ENCODE results near the gene DIAPH3.
A peak's percentile ranks its signal among the peaks of the same experiment; 100 is the strongest.

DIAPH3 gene

DNA sequence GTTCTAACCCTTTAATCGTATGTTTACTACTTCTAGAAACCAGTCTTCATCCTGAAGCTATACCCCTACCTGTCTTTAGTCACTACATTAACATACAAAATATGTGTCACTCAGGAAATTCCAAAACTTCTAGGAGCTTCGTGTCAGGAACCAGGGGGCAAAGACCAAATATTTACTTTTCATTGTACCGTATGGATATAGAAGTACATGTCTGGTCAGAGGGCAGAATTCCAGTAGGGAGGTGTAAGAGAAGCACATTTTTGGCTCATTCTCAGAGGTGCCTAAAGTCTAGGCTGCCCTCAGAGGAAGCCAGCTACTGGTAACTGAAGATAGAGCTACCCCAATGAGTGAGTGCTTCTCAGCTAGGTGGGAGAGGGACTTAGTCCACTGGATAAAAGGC, 320.7 kb downstream of the DIAPH3 start:
- DNase-seq = no peak
- in situ Hi-C loops (cut with MboI; ENCODE audit: low pct_unique_long_range_greater_than_20kb, low sequenced_read_pairs) = no loop called here

DNA sequence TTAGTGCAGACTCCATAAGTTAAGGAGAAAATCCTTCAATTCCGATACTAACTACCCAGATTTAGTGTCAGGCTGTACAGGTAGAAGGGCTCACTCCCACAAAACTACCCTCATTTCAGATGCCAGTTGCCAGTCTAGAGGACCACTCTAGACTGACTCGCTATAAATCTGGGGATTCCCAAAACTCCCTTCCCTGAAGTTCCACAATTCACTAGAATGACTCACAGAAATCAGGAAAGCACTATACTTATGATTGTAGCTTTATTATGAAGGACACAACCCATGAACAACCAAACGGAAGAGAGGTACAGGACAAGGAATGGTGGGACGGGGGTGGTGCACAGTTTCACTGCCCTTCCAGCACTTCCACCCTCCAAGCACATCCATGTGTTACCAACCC, 321.2 kb downstream of the DIAPH3 start:
- in situ Hi-C loops (cut with MboI; ENCODE audit: low pct_unique_long_range_greater_than_20kb, low sequenced_read_pairs) = no loop called here
- no peak for DNase-seq

DNA sequence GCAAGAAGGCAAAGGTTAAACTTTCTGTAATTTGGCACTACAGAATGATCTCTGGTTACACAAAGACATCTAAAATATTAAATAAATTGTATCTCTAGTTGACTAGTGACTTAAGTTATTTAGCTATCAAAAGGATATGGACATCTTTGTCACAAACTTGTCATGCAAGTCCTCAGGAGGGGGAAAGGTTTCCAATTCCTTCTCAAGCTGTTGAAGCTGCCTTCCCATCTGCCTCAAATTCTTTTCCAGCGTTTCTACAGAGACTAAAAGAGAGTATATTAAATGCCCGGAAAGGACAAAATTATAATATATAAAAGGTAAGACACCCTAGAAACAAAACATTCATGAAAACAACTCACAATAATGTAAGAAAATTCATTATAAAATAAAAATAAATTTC, 324.5 kb downstream of the DIAPH3 start:
- in situ Hi-C loops (cut with MboI; ENCODE audit: low pct_unique_long_range_greater_than_20kb, low sequenced_read_pairs) = no loop called here

DNA sequence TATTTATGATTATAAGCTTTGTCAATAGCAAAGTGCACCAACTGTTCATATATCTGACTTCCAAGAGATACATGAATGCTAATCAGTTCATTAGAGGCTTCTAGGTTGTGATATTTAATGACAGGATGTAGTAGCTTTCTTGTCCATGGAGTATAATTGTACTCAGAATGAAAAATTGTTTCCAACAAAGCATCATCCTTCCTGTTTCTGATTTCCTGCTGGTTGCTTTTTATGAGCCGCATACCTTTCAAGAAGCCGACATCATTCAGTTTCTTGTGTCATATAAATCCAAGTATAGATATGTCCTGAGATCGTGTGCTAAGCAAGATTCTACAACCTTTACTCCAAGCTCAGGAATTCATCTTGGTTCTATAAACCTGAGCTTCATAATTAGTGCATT, 326.6 kb downstream of the DIAPH3 start:
- in situ Hi-C loops (cut with MboI; ENCODE audit: low pct_unique_long_range_greater_than_20kb, low sequenced_read_pairs) = no loop called here
- DNase-seq = peak; percentile 18

More for the DNA sequence above, 324.5 kb downstream of the DIAPH3 start:
- no peak for DNase-seq

DNA sequence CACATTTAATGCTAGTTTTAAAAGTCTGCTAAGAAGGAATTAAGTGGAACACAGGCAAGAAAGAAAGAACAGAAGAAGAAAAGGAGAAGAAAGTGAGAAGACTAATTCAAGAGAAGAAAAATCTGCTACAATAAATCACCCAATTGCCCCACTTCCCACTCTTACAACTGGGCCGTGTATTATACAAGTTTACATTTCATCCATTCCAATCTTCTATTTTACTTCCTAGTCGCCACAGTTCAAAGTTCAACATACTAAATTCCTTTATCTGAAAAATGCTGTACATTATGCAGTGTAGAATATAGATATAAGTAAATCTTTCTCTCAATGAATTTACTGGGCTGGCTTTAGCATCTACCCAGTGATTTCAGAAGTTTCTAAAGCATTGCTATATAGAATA, 328.2 kb downstream of the DIAPH3 start:
- in situ Hi-C loops (cut with MboI; ENCODE audit: low pct_unique_long_range_greater_than_20kb, low sequenced_read_pairs) = no loop called here
- DNase-seq = no peak

DNA sequence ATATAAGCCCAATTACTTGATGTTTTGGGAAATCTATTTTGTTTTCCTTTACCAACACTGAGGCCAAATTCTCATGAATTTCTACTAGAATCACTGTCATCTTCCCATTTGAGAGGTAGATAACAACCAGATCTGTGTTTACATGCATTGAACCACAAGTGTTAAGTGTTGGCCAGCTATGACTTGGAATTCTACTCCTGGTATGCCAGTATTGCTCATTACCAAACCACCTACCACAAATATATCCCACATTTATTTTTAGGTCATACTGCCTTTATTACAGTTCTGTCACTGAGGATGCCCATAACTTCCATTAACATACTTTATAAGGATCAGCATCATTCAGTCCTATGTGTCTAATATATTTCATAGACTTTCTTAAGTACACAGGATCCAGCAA, 328.9 kb downstream of the DIAPH3 start:
- in situ Hi-C loops (cut with MboI; ENCODE audit: low pct_unique_long_range_greater_than_20kb, low sequenced_read_pairs) = no loop called here
- DNase-seq = no peak

DNA sequence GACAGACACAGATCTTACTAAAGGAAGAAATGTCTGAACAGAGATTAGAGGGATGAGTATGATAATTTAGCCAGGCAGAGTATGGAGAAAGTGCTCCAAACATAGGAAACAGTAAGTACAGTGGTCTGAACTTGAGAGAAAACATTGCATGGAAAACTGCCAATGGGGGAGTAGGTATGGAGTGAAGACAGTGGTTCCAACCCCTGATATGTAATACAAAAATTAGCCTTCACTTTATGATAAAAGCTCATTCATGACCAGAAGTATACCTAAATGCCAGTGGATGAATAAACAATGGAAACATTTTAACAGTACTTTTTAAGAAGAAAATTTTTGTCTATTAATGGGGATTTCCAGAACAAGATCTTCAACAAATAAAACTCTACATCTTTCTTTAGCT, 334.0 kb downstream of the DIAPH3 start:
- in situ Hi-C loops (cut with MboI; ENCODE audit: low pct_unique_long_range_greater_than_20kb, low sequenced_read_pairs) = no loop called here
- no peak for DNase-seq

DNA sequence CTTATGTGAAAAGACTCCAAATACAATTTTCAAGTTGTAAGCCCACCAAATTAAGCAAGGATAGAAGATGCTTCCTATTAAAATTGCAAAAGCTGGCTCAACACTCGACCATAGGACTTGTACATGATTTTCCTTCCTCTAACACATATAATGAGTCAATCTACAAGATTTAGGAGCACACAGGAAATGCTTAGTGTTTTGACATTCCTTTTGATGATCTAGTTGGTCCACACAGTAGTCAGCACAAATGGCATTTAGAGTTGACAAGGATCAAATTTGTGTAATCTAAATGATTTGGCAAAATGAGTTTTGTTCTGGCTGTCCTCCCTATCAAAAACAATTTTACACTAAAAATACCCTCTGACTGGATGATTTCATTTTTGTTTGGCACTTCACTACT, 340.2 kb downstream of the DIAPH3 start:
- DNase-seq = no peak

DNA sequence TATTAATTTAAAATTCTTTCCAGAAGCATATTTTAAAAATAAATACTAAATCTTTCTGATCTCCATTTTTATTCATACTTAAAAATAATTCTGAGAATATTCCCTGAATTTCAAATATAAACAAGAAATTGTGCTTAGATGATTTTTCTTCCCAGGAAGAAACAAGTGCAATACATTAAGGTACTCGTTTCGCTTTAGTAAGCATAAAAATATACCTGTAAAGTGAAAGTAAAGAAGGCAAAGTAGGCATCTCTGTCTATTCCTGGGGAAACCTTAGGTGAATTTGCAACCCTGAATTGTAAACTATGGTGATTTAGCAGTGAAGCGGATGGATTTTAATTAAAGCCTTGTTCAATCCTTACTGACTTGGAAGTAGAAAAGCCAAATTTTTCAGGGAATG, 354.2 kb downstream of the DIAPH3 start:
- in situ Hi-C loops (cut with MboI; ENCODE audit: low pct_unique_long_range_greater_than_20kb, low sequenced_read_pairs) = no loop called here
- DNase-seq = no peak

More for the DNA sequence above, 340.2 kb downstream of the DIAPH3 start:
- in situ Hi-C loops (cut with MboI; ENCODE audit: low pct_unique_long_range_greater_than_20kb, low sequenced_read_pairs) = no loop called here

DNA sequence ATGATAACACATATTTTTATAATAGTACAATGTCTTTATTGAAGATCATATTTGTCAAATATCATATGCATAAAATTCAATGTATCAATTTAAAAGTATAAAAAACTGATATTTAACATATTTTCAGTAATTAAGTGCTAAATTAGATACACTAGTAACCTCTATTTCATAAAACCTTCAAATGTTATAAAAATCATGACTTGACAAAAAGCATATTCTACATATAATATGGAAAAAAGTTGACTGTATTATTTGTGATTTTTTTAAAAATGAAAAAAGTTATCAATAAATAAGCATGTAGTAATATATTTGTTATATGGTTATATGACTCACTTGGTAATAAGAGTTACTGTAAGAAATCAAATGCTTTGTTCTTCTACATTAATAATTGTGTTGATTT, 356.9 kb downstream of the DIAPH3 start:
- in situ Hi-C loops (cut with MboI; ENCODE audit: low pct_unique_long_range_greater_than_20kb, low sequenced_read_pairs) = no loop called here
- DNase-seq = no peak

DNA sequence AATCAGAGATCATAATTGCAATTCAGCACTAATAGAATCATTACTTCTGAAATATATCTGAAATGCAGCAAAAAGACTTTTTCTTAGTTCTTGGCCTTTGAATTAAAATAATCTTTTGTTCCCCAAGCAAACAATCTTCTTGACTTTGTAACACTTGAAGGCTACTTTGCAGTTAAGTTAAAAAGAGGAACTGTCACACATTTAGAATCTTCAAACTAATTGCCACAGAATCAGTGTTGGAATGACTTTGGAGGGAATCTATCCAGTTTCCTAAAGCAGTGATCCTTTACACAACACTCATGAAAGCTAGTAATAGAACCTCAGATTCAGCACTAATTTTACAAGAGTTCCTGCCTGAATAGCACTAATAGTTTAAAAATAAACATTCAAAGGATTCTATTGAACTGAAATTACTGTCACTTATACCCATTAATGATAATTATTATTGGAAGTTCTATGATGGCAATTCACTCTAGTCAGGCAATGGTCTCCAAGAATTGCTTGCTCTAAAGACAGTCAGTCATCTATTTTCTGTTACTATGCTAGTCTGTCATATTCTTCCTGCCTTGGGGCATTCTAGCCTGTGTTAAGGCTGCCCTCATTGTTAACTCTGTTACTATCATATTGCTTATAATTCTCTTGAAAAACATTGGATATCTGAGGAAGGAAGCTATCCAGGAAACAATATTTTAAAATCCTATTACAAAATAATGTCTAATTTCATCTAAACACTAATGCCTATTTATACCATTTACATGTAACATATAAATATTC, 362.4 kb downstream of the DIAPH3 start:
- in situ Hi-C loops (cut with MboI; ENCODE audit: low pct_unique_long_range_greater_than_20kb, low sequenced_read_pairs) = no loop called here
- peak; percentile 15 for DNase-seq

DNA sequence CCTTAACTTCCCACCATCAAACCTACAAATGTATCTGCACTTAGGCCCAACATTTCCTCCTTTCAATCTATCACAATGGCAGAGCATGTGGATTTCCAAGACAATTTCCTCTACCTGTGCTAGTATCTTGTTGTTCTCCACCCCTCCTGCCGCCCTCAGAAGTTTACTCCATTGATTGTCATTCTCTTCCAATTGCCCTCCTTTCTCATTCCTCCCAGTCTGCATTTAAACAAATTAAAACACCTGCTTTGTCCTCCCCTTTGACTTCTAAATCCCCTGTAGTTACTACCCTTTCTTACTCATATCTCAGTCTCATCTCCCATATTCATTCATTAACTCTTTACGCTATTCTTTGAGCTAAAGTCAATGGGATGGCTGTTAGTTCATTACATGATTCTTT, 370.6 kb downstream of the DIAPH3 start:
- no peak for DNase-seq
- in situ Hi-C loops (cut with MboI; ENCODE audit: low pct_unique_long_range_greater_than_20kb, low sequenced_read_pairs) = no loop called here

DNA sequence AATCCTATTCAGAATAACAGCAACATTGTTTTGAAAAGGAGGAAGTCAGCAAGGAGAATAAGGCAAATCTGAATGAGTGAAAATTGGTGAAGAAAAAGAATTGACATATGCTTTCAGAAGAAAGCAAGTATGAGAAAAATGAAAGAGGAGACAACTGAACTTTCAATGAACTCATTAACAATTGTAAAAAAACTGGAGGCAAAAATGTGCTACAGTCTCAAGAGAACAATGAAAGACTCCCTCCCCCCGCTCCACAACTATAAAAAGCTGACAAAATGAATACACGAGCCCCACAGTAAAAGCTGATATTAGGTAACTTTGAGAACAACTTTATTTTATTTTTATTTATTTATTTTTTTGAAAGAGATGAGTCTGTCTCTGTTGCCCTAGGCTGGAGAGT, 373.1 kb downstream of the DIAPH3 start:
- DNase-seq = peak; percentile 1
- in situ Hi-C loops (cut with MboI; ENCODE audit: low pct_unique_long_range_greater_than_20kb, low sequenced_read_pairs) = no loop called here

DNA sequence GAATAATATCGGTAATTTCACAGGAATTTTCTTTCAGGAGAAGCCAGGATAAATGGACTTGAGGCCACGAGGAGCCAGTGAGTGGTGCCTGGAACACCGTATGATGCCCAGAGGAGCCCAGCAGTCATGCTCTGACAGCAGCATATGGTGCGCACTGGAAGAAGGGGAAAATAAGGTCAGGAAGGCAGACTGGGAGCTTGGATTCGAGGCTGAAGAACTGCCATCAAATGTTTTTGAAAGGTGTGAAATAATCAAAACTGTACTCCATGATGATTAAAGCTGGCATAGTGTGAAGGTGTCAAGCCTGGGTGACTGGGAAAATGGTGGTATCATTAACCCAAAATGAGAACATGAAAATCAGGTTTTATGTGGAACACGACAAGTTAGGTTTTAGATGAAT, 374.2 kb downstream of the DIAPH3 start:
- in situ Hi-C loops (cut with MboI; ENCODE audit: low pct_unique_long_range_greater_than_20kb, low sequenced_read_pairs) = no loop called here

DNA sequence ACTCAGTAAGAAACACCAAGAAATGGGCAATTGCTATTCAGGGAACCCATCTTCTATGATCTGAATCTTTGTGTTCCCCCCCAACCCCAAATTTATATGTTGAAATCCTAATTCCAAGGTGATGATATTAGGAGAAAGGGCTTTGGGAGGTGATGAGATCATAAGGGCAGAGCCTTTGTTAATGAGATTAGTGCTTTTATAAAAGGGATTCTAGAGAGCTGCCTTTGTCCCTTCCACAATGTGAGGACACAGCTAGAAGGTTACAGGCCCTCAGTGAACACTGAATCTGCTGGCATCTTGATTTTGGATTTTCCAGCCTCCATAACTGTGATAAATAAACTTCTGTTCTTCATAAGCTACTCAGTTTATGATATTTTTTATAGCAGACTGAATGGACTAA, 376.0 kb downstream of the DIAPH3 start:
- no peak for DNase-seq
- in situ Hi-C loops (cut with MboI; ENCODE audit: low pct_unique_long_range_greater_than_20kb, low sequenced_read_pairs) = no loop called here

More for the DNA sequence above, 374.2 kb downstream of the DIAPH3 start:
- DNase-seq = no peak

DNA sequence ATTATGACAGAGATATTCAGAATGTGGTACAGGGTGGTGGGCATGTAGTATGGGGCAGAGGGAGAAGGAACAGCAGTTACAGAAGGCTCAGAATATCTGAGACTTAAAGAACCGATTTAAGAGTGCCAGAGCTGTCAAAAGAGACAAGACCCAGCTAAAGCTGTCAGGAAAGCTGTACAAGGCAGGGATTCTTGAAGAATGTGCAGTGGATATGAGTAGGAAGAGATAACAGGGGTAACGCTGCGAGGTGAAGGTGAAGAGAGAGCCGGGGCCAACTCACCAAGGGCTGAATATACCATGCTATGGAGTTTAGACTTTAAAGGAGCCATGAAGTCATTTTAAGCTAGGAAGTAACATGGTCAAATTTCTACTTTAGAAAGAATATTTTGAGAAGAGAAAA, 381.0 kb downstream of the DIAPH3 start:
- in situ Hi-C loops (cut with MboI; ENCODE audit: low pct_unique_long_range_greater_than_20kb, low sequenced_read_pairs) = no loop called here
- DNase-seq = no peak

DNA sequence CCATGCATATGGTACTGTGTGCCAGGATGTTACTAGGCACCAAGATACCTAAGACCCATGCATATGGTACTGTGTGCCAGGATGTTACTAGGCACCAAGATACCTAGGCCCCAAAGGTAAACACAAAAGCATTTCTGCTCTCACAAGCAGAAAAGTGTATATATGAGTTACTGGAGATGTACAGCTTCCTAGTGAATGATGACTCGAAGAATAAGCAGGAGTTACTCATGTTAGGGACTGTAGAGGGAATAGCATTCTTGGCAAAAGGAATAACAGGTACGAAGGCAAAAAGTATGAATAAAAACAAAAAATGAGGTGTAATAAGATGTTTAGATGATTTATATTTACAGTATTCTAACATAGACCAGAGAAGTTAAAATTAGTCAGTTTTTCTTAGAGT, 383.7 kb downstream of the DIAPH3 start:
- DNase-seq = no peak
- in situ Hi-C loops (cut with MboI; ENCODE audit: low pct_unique_long_range_greater_than_20kb, low sequenced_read_pairs) = no loop called here

DNA sequence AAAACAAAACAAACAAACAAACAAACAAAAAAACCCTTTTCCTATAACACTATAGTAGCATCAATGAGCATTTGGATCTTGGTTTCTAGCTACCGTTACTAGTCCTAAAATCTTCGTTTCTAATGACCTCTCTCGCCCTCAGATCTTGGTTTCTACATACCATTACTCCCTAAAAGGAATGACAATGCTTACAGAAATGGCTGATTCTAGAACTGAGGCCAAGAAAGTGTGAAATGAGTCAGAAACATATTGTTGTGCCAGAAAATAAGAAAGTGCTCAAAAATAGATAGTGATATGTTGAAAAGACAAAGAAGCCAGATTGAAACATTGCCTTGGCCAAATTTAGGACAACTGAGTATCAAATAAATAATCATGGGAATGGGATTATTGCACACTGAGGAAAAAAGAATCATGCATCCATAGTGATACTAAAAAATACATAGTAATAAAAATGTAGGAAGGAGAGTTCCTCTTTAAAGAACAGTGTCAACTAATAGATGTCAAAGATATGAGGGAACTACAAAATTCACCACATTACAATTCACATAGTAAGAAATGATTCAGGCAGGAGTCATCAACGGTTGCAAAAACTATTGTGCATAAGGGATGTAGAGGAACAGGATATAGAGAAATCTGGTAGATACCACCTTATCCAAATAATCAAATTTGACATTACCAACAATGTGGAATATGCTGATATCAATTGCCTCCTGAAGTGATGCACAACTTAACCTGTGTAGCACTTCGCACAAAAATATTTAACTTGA, 386.6 kb downstream of the DIAPH3 start:
- in situ Hi-C loops (cut with MboI; ENCODE audit: low pct_unique_long_range_greater_than_20kb, low sequenced_read_pairs) = no loop called here
- DNase-seq = no peak

DNA sequence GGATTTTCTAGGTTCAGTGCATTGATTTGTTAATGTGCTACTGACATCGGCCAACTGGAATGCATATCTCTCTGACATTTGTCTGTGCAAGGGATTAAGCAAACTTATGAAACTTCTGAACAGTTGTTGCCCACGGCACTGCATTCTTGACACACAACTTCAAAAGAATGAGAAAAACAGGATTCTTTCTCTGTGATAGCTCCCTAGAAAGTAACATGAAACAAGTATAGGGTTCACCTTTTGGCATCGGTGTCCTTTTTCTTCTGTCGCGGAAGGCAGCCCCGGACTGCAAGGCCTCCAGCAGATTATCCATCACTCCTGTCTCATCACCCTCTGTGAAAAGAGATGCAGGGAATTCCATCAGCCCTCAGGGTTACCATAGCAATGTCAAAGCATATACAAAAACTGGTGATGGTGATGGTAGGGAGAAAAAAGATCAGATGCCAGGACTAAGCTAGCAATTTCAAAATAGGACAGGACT, 389.2 kb downstream of the DIAPH3 start:
- in situ Hi-C loops (cut with MboI; ENCODE audit: low pct_unique_long_range_greater_than_20kb, low sequenced_read_pairs) = no loop called here
- DNase-seq = no peak

DNA sequence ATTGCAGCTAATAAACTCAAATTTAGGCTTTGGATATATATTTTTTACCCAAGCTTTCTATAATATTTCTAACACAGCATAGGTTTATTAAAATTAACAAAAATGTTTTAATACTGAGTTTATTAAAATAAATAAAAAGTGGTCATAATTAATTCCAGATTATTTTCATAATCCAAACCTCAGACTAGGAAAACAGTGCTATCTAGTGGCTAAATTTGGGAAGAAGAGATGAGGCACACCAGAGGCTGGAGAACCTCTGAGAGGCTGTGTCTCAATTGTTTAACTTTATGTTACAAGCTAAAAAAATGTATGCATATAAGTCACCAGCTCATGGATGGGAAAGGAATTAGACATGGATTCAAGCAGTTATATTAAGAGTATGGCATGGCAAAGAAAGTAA, 392.5 kb downstream of the DIAPH3 start:
- peak; percentile 10 for DNase-seq

DNA sequence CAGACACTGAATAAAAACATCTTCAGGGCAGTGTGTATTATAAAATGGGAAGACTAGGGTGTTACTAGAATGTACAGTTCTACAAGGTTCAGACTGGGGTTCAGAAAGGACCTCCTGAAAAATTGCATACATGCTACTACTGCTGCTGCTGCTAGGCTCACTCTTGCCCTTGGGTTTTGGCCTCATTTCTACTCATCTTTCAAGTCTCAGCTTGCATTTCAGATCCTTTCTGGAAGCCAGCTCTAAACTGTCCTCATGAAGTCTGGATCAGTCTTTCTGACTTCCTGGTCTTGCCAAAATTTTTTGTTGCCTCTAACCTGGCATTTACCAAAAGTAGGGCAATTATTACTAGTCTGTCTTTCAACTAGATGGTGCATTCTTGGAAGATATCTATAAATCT, 393.3 kb downstream of the DIAPH3 start:
- in situ Hi-C loops (cut with MboI; ENCODE audit: low pct_unique_long_range_greater_than_20kb, low sequenced_read_pairs) = no loop called here
- no peak for DNase-seq

More for the DNA sequence above, 392.5 kb downstream of the DIAPH3 start:
- in situ Hi-C loops (cut with MboI; ENCODE audit: low pct_unique_long_range_greater_than_20kb, low sequenced_read_pairs) = no loop called here
